PC-9 (cell line): ENCODE data around the gene TM6SF1.

Source experiments
- EZH2 ChIP-seq: fragments of 200-600 bp; sonication (generic); IDR thresholded peaks from 2 replicates; pipeline ENCODE4 v1.8.0; 2017; ENCODE audit warnings: antibody characterized with exemption, low read depth
- TF ChIP-seq, protein P1 (sequence below): fragments of 200-600 bp; sonication (generic); conservative IDR thresholded peaks from 2 replicates; pipeline ENCODE4 v1.6.1; 2017; ENCODE audit warnings: mixed run types, antibody characterized with exemption, mild to moderate bottlenecking, moderate library complexity

- TF ChIP-seq, protein P1, sequence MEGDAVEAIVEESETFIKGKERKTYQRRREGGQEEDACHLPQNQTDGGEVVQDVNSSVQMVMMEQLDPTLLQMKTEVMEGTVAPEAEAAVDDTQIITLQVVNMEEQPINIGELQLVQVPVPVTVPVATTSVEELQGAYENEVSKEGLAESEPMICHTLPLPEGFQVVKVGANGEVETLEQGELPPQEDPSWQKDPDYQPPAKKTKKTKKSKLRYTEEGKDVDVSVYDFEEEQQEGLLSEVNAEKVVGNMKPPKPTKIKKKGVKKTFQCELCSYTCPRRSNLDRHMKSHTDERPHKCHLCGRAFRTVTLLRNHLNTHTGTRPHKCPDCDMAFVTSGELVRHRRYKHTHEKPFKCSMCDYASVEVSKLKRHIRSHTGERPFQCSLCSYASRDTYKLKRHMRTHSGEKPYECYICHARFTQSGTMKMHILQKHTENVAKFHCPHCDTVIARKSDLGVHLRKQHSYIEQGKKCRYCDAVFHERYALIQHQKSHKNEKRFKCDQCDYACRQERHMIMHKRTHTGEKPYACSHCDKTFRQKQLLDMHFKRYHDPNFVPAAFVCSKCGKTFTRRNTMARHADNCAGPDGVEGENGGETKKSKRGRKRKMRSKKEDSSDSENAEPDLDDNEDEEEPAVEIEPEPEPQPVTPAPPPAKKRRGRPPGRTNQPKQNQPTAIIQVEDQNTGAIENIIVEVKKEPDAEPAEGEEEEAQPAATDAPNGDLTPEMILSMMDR: no peak
- TF ChIP-seq EZH2: no peak
Observed at GRCh38 chr15:83112233-83112955, 4.9 kb downstream of the TM6SF1 start.
